Stimulated activated CD8-positive, alpha-beta memory T cell treated with anti-CD3 and anti-CD28 coated beads, Interleukin-12 subunit alpha, Interleukin-12 subunit beta, amount 100 ng/mL, for 4 hours (primary cell): Measurements from ENCODE around the gene S100A16.
A peak's percentile ranks its signal among the peaks of the same experiment; 100 is the strongest.

Source experiments
- DNase-seq: peaks from one replicate; pipeline ENCODE4 v3.0.0-alpha.2; 2020; ENCODE audit warnings: low read depth

S100A16 gene

GRCh38 chr1:153636312-153636711 lies 23.4 kb upstream of the S100A16 start:
- DNase-seq, result no peak

- no peak for DNase-seq
Measured at GRCh38 chr1:153635872-153636271, 22.9 kb upstream of the S100A16 start.

GRCh38 chr1:153633754-153634665 lies 21.1 kb upstream of the S100A16 start, which contains the start of gene CHTOP:
TSS of gene CHTOP (plus strand) at chr1:153634066. CDS start at chr1:153636589, 2,523 bp downstream.
- peak; percentile 94 for DNase-seq

GRCh38 chr1:153633161-153633753 lies 20.3 kb upstream of the S100A16 start:
- no peak for DNase-seq

GRCh38 chr1:153631047-153632022 lies 18.4 kb upstream of the S100A16 start:
- no peak for DNase-seq

GRCh38 chr1:153630384-153630783 lies 17.4 kb upstream of the S100A16 start:
- DNase-seq, result no peak

- no peak for DNase-seq
Measured at GRCh38 chr1:153629971-153630370, 17.0 kb upstream of the S100A16 start.

- DNase-seq, result no peak
Measured at GRCh38 chr1:153629343-153629665, 16.4 kb upstream of the S100A16 start.

- no peak for DNase-seq
Measured at GRCh38 chr1:153628638-153629342, 15.9 kb upstream of the S100A16 start.

- DNase-seq, result no peak
Measured at GRCh38 chr1:153627715-153628626, 15.0 kb upstream of the S100A16 start, which contains the start of gene S100A1. TSS of gene S100A1 (plus strand) at chr1:153628434. CDS start at chr1:153630522, 2,088 bp downstream.

GRCh38 chr1:153626904-153627714 lies 14.2 kb upstream of the S100A16 start, which contains the start of gene S100A13:
TSS of gene S100A13 (minus strand) at chr1:153627505. CDS start at chr1:153626472, 1,033 bp downstream.
- DNase-seq, result no peak

GRCh38 chr1:153626477-153626903 lies 13.6 kb upstream of the S100A16 start:
- DNase-seq, result no peak

- DNase-seq, result no peak
Measured at GRCh38 chr1:153624965-153625611, 12.2 kb upstream of the S100A16 start.

- no peak for DNase-seq
Measured at GRCh38 chr1:153623101-153623500, 10.2 kb upstream of the S100A16 start.

GRCh38 chr1:153619171-153619570 lies 6.2 kb upstream of the S100A16 start:
- no peak for DNase-seq

GRCh38 chr1:153617663-153618062 lies 4.7 kb upstream of the S100A16 start:
- DNase-seq, result peak; percentile 53

- no peak for DNase-seq
Measured at GRCh38 chr1:153616917-153617311, 4.0 kb upstream of the S100A16 start.

- no peak for DNase-seq
Measured at GRCh38 chr1:153616144-153616916, 3.4 kb upstream of the S100A16 start, which contains the start of gene S100A14. TSS of gene S100A14 (minus strand) at chr1:153616325. CDS start at chr1:153615858, 467 bp downstream.
